Stimulated activated CD4-positive, alpha-beta T cell treated with anti-CD3 and anti-CD28 coated beads, Interleukin-12 subunit alpha, Interleukin-12 subunit beta, amount 100 ng/mL, for 24 hours (primary cell): ENCODE results near the gene SYCP3.

Source experiments
- DNase-seq, 2 experiments: peaks; one replicate each; pipeline ENCODE4 v3.0.0-alpha.2; 2020; ENCODE audit warnings: low read depth in 2 of 2

Gene SYCP3

GRCh38 chr12:101680647-101681046, 58.6 kb downstream of the SYCP3 start:
- DNase-seq: no peak

GRCh38 chr12:101680240-101680639, 59.0 kb downstream of the SYCP3 start:
- DNase-seq: no peak
